GM21717 (cell line): ENCODE data around the gene CTRB1.
"Not testable (repeated sequence)": the region's sequence is repeated elsewhere in the genome, so short reads cannot be mapped to it uniquely, and the experiment has no call there.

Source experiments
- ATAC-seq: cut with Tn5 transposase; IDR thresholded peaks from one replicate; pipeline ENCODE4 v1.9.1; 2021; ENCODE audit warnings: mild to moderate bottlenecking, moderate library complexity; ENCODE audit not compliant: unreplicated experiment

The CTRB1 gene

DNA sequence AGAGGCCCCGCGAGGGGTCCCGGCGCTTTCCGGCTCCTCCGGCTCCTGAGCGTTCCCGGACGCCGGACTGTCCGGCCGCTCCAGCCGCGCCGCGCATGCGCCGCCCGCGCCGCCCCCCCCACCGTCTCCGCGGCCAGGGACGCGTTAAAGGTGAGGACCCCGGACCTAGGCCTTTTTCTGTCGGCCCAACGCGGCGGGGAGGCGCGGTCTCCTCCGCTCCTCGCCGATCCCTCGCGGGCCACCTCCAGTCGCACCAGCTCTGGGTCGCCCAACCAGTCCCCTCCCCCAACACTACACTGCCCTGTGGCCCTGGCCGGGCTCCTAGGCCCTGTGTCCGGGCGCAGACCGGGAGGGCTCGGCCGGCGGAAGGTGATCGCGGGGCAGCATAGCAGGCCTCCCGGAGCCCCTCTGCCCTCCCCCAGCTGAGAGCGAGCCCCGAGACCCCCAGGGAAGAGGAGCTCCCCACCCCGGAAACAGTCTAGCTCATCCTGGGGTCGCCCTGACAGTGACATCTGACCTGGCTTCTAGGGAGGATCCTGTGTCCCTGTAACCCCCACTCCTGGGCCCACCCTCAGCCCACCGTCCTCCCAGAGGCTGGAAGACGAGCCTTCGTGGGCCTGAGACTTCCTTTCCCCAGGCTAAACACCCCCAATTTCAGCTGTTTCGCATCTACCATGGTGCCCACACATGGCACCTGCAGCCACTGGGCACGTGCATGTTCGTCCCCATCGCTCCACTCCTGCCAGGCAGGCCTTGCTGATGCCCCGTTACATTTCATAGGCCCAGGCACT lies 47.3 kb downstream of the CTRB1 start:
- peak; percentile 69 for ATAC-seq

DNA sequence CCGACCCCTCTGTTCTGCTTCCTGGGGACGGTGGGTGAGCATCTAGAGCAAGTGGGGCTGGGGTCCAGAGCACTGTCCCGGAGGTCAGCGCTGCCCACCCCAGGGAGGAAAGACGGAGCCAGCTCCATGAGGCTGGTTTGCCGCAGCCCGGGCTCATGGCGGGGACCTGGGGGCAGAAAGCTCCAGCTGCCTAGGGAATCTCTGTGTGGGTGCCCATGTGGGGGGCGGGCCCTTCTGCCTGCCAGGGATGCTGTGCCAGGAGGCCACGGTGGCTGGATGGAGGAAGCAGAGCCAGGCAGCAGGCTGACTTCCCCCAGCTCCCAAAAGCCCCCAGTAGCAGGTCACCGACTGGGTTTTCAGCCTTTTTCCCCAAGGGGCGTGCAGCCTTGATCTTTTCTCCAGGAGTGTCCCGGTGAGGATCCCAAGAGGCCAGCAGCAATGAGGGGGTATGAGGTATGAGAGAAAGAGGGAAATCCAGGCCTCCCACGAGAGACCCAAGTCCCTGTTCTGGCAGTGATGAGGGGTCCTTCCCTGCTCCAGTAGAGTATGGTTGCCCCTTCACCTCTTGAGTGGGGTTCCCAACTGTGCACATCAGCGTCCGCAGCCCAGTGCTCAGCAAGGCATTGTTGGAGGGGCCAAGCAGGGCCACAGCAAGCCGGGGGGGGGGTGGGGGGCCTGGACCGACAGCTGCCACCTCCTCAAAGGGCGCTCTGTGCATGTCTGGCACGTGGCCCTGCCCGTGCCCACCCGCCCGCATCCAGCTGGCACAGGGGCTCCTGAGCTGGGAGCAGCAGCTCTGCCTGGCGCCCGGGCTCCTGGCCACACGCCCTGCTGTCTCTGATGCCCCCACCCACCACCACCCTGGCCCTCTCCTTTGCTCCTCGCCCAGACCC lies 48.2 kb downstream of the CTRB1 start:
- no peak for ATAC-seq

DNA sequence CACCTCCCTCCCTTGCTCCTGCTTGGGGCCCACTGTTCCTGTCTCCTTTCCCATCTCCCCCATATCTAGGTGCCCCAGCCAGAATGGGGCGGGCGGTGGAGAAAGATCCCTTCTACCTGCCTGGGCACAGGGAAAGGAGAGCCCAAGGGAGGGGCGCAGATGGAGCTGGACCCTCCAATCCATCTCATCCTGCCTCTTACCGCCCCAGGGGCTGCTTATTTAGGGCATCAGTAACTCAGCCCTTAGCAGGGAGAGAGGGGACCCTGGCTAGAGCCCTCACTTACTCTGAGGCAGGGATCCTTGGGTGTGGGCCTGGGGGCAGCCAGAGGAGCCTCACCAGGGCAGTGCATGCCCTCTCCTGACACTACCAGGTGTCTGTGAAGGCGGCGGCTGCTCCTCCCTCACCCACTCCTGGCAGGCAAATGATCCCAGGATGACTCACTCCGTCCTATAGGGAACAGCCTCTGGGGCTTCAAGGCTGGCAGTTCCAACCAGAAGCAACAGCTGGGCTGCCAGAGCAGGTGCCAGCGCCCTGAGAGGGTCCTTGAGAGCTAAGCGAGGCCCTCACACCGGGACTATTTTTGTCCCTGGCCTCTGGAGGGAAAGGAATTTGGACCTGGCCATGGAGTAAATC lies 49.0 kb downstream of the CTRB1 start:
- ATAC-seq = no peak

DNA sequence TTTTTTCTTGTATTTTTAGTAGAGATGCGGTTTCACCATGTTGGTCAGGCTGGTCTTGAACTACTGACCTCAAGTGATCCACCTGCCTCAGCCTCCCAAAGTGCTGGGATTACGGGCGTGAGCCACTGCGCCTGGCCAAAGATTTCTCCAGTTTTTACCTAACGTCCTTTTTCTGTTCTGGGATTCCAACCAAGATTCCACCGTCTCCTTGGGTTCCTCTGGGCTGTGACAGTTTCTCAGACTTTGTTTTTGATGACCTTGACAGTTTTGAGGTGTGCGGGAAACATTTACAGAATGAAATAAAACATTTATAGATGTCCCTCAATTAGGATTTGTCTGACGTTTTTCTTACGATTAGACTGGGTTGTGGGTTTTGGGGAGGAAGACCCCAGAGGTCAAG lies 50.6 kb downstream of the CTRB1 start:
- not testable (repeated sequence) for ATAC-seq

DNA sequence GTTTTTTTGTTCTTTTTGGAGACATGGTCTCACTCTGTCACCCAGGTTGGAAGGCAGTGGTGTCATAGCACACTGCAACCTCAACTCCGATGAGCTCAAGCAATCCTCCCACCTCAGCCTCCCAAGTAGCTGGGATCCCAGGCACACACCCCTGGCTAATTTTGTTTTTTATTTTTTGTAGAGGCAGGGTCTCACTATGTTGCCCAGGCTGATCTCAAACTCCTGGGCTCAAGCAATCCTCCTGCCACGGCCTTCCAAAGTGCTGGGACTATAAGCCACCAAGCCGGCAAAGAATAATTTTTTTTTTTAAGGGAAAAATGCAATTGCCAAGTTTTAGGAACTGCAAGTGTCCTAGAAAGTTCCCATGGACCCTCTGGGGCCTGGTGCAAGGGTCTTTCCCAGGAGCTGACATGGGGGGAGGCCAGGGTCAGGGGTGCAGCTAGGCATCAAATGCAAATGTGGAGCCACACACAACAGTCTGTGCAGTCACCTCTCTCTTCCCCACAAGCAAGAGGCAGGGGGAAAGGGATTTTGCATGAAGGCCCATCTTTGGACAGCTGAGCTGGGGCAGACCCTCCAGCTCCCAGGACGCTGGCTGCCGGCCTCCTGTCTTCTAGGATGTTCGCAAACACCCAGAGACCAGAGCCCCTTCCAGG lies 52.8 kb downstream of the CTRB1 start:
- ATAC-seq = no peak

DNA sequence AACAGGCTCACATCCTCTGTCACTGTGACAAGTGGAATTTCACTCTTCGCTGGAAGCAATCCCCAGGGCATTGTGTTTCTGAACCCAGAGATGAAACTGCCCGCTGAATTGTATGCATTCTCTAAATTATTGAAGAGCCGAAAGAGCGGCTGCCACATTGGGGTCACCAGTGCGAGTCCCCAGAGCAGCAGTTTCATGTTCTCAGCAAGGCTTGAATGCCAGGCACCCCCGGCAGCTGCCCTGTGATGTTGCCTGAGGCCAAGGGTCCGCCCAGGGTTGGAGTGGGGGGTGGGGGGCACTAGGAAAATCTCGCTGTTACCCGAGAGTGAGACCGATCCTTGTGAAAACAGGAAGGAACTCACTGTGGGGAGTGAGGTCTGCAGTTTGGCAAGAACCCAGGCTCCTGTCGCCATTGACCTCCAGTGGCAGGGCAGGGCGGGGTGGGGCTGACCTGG lies 53.3 kb downstream of the CTRB1 start:
- ATAC-seq = no peak

DNA sequence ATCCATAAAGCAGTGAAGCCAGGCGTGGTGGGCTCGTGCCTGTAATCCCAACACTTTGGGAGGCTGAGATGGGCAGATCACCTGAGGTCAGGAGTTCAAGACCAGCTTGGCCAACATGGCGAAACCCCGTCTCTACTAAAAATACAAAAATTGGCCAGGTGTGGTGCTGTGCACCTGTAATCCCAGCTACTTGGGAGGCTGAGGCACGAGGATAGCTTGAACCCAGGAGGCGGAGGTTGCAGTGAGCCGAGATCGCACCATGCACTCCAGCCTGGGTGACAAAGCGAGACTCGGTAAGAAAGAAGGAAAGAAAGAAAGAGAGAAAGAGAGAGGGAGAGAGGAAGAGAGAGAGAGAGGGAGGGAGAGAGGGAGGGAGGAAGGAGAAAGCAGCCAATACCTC lies 53.8 kb downstream of the CTRB1 start:
- ATAC-seq = not testable (repeated sequence)

DNA sequence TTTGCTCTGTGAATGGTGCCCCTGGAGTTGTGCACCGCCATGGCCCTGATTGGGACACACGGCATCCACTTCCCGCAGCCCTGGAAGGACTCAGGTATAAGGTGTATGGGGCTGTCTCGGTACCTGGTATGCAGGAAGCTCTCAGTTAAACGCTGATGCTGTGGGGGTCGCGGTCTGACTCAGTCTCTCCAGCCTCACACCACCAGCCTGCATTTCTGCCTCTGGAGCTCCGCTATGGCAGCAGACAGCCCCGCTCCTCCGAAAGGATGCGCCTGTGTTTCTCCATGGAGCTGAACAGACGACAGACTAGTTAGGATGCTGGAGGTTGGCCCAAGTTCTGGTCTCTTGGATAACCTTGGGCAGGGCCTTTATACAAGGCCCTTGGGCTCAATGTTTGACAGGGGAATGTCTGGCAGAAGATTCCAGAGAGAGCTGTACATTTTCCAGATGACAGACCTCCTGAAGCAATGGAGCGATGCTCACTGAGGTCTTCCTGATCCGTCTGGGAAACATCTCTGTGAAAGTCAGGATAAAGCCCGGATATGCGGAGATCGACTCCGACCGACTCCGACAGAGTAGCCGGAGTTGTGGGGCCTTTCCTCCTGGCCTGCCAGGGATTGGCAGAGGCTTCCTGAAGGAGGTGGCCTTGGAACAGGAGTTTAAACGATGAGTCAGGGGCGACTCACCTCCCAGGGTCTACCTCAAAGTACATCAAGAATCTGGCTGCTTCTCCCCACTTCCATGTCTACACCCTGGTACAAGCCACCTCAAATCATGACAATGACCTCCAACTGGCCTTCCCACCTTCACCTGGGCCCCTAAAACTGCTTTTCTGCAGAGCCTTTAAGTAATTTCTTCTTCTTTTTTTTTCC lies 54.5 kb downstream of the CTRB1 start:
- ATAC-seq = no peak
